Measurements from ENCODE around the gene DNER. TPM values are rescaled to one million over a fixed set of nuclear protein-coding genes. Genes with fewer than 3 reads are reported as not detected.
A peak's percentile ranks its signal among the peaks of the same experiment; 100 is the strongest.

DNER gene
- total RNA-seq, 2 donors from 2014 or later, result 0.27 to 1.7 TPM

- DNase-seq, result peak; percentile 33
- intact Hi-C loops (cut with DNase I), result no loop called here
- Histone ChIP-seq H3K27me3 (peaks cover 34% of the 10 kb centered on the region), H3K36me3 (no peaks in the 10 kb centered on the region), H3K9ac (ENCODE audit: low read depth in 2 of 2, low read length in 2 of 2) (no peak overlapping the region), H3K4me1 (peaks cover 12% of the 10 kb centered on the region), H3K9me3 (no peaks in the 10 kb centered on the region), H3K4me3 (peak overlapping the region; percentile 38), H3K27ac (no peak overlapping the region)
- no peak for TF ChIP-seq CTCF (IDR thresholded peaks at IDR 0.05)
These were observed 584 bp upstream of the DNER start for GRCh38 chr2:229714736-229715541.

- Histone ChIP-seq H3K4me1 (peaks cover 12% of the 10 kb centered on the region), H3K36me3 (no peaks in the 10 kb centered on the region), H3K4me3 (peak overlapping the region; percentile 38), H3K9ac (ENCODE audit: low read depth in 2 of 2, low read length in 2 of 2) (no peak overlapping the region), H3K27me3 (peaks cover 34% of the 10 kb centered on the region), H3K27ac (no peak overlapping the region), H3K9me3 (no peaks in the 10 kb centered on the region)
- TF ChIP-seq CTCF (IDR thresholded peaks at IDR 0.05), result no peak
- DNase-seq, result no peak
- intact Hi-C loops (cut with DNase I), result no loop called here
These were observed 830 bp downstream of the DNER start for GRCh38 chr2:229713371-229714079.

- H3K9me3 ChIP-seq, result no peaks in the 10 kb centered on the region
- H3K4me1 ChIP-seq, result peaks cover 12% of the 10 kb centered on the region
- H3K9ac ChIP-seq (ENCODE audit: low read depth in 2 of 2, low read length in 2 of 2), result no peak overlapping the region
- no peaks in the 10 kb centered on the region for H3K36me3 ChIP-seq
- no peak overlapping the region for H3K4me3 ChIP-seq
- H3K27me3 ChIP-seq, result peaks cover 34% of the 10 kb centered on the region
- DNase-seq, result no peak
- TF ChIP-seq CTCF (IDR thresholded peaks at IDR 0.05), result no peak
- intact Hi-C loops (cut with DNase I), result no loop called here
- H3K27ac ChIP-seq, result no peak overlapping the region
These were observed 2.2 kb downstream of the DNER start for GRCh38 chr2:229712136-229712535.

- DNase-seq, result no peak
- TF ChIP-seq CTCF (IDR thresholded peaks at IDR 0.05), result no peak
- no peak overlapping the region for H3K4me3 ChIP-seq
- peaks cover 12% of the 10 kb centered on the region for H3K27me3 ChIP-seq
- no peak overlapping the region for H3K9ac ChIP-seq (ENCODE audit: low read depth in 2 of 2, low read length in 2 of 2)
- H3K9me3 ChIP-seq, result no peaks in the 10 kb centered on the region
- intact Hi-C loops (cut with DNase I), result no loop called here
- no peaks in the 10 kb centered on the region for H3K4me1 ChIP-seq
- no peak overlapping the region for H3K27ac ChIP-seq
- no peaks in the 10 kb centered on the region for H3K36me3 ChIP-seq
These were observed 6.0 kb downstream of the DNER start for GRCh38 chr2:229708335-229708734.

- no peaks in the 10 kb centered on the region for H3K36me3 ChIP-seq
- no peak overlapping the region for H3K27ac ChIP-seq
- no peak for DNase-seq
- H3K4me3 ChIP-seq, result no peak overlapping the region
- H3K9ac ChIP-seq (ENCODE audit: low read depth in 2 of 2, low read length in 2 of 2), result no peak overlapping the region
- no peaks in the 10 kb centered on the region for H3K27me3 ChIP-seq
- intact Hi-C loops (cut with DNase I), result no loop called here
- TF ChIP-seq CTCF (IDR thresholded peaks at IDR 0.05), result no peak
- no peaks in the 10 kb centered on the region for H3K4me1 ChIP-seq
- no peaks in the 10 kb centered on the region for H3K9me3 ChIP-seq
These were observed 10.3 kb downstream of the DNER start for GRCh38 chr2:229703909-229704630.

Measured in colonic mucosa (tissue), 4 donors.